HepG2 (cell line): ENCODE results near the gene PHF13. TPM values are rescaled to one million over a fixed set of nuclear protein-coding genes. Genes with fewer than 3 reads are reported as not detected.

Experiments
- GATA4 ChIP-seq: sonication (generic); IDR thresholded peaks from 2 replicates; pipeline ENCODE4 v1.6.1; 2016; ENCODE audit warnings: antibody characterized with exemption, low read depth, borderline replicate concordance
- HES4 ChIP-seq: sonication (generic); formaldehyde crosslinking; IDR thresholded peaks from 2 replicates; pipeline ENCODE4 v1.9.0; 2021; ENCODE audit warnings: mild to moderate bottlenecking, missing genetic modification reagents, borderline replicate concordance
- MIER3 ChIP-seq: IDR thresholded peaks from 2 replicates; pipeline ENCODE4 v1.6.1; 2016; ENCODE audit warnings: missing compliant biosample characterization, borderline replicate concordance
- RBM39 ChIP-seq: fragments of 200-400 bp; formaldehyde crosslinking; IDR thresholded peaks from one replicate; pipeline ENCODE4 v1.6.1; 2018; ENCODE audit warnings: antibody characterized with exemption, mild to moderate bottlenecking, low read depth, low read length; ENCODE audit not compliant: poor library complexity, severe bottlenecking
- SOX13 ChIP-seq, 3 experiments: fragments of 450-650 bp in 1 of 3; sonication (generic) in 1 of 3; formaldehyde crosslinking in 1 of 3; IDR thresholded peaks in 2 of 3; conservative IDR thresholded peaks in 1 of 3; 2 replicates each; pipeline versions ENCODE4 v1.5.0 to v1.6.1; 2016 to 2020; ENCODE audit warnings: antibody characterized with exemption in 1 of 3, mild to moderate bottlenecking in 1 of 3, missing compliant biosample characterization in 1 of 3, missing genetic modification reagents in 1 of 3, moderate library complexity in 1 of 3
- SOX6 ChIP-seq, 2 experiments: fragments of 450-650 bp in 1 of 2; sonication (generic) in 1 of 2; formaldehyde crosslinking in 1 of 2; IDR thresholded peaks; 2 replicates each; pipeline versions ENCODE4 v1.4.0 to v1.6.1; 2017 to 2020; ENCODE audit warnings: antibody characterized with exemption in 1 of 2, mild to moderate bottlenecking in 1 of 2, missing genetic modification reagents in 1 of 2
- SRY ChIP-seq: sonication (generic); formaldehyde crosslinking; IDR thresholded peaks from 2 replicates; pipeline ENCODE4 v1.8.0; 2022; ENCODE audit warnings: mild to moderate bottlenecking, missing genetic modification reagents
- TEAD2 ChIP-seq: sonication (generic); formaldehyde crosslinking; IDR thresholded peaks from 2 replicates; pipeline ENCODE4 v1.9.0; 2021; ENCODE audit warnings: missing genetic modification reagents
- TMF1 ChIP-seq: sonication (generic); formaldehyde crosslinking; IDR thresholded peaks from 2 replicates; pipeline ENCODE4 v1.8.1; 2022; ENCODE audit warnings: low read depth, missing genetic modification reagents
- U2AF1 ChIP-seq: fragments of 200-400 bp; formaldehyde crosslinking; optimal IDR thresholded peaks from 2 replicates; pipeline ENCODE3; 2017; ENCODE audit warnings: mild to moderate bottlenecking, low read depth, low read length
- ZKSCAN5 ChIP-seq: sonication (generic); formaldehyde crosslinking; IDR thresholded peaks from 2 replicates; pipeline ENCODE4 v1.5.1; 2020; ENCODE audit warnings: mild to moderate bottlenecking, missing genetic modification reagents
- ZNF326 ChIP-seq: sonication (generic); formaldehyde crosslinking; IDR thresholded peaks from 2 replicates; pipeline ENCODE4 v1.4.0; 2020; ENCODE audit warnings: missing genetic modification reagents, borderline replicate concordance
- ZNF496 ChIP-seq: sonication (generic); formaldehyde crosslinking; IDR thresholded peaks from 2 replicates; pipeline ENCODE4 v1.8.1; 2023; ENCODE audit warnings: mild to moderate bottlenecking, moderate library complexity, missing genetic modification reagents; ENCODE audit not compliant: insufficient replicate concordance
- ZNF547 ChIP-seq: sonication (generic); formaldehyde crosslinking; IDR thresholded peaks from 2 replicates; pipeline ENCODE4 v1.5.1; 2020; ENCODE audit warnings: mild to moderate bottlenecking, missing genetic modification reagents
- ZNF678 ChIP-seq: sonication (generic); formaldehyde crosslinking; IDR thresholded peaks from 2 replicates; pipeline ENCODE4 v1.4.0; 2020; ENCODE audit warnings: mild to moderate bottlenecking, missing genetic modification reagents
- ZNF777 ChIP-seq: sonication (generic); formaldehyde crosslinking; IDR thresholded peaks from 2 replicates; pipeline ENCODE4 v1.4.0; 2020; ENCODE audit warnings: missing genetic modification reagents
- polyA plus RNA-seq, 8 experiments: library from polyadenylated mRNA; depleted of rRNA in 3 of 8; stranded (reverse) in 7 of 8; unstranded in 1 of 8; fragments of >200 nt; fragmentation: Illumina TruSeq in 4 of 8; extraction: Trizol in 4 of 8; gene quantifications; 2 replicates each; pipeline versions ENCODE4 v1.2.1 to v1.2.3, GENCODE V29; 2011 to 2016; ENCODE audit warnings: low read depth in 4 of 8, missing spikeins in 1 of 8, mixed read lengths in 1 of 8; ENCODE audit not compliant: insufficient read depth in 1 of 8
- total RNA-seq, 5 experiments: library from RNA; depleted of rRNA; stranded (reverse); fragments of >200 nt; fragmentation: Illumina TruSeq; extraction: Trizol; gene quantifications; 2 replicates each; pipeline ENCODE4 v1.2.3, GENCODE V29; 2016; ENCODE audit warnings: low read depth in 1 of 5
- TF ChIP-seq, protein P1 (sequence below): sonication (generic); formaldehyde crosslinking; IDR thresholded peaks from 2 replicates; pipeline ENCODE4 v1.8.1; 2023; ENCODE audit warnings: mild to moderate bottlenecking, inconsistent platforms, moderate library complexity, missing genetic modification reagents, borderline replicate concordance
- TF ChIP-seq, protein P2 (sequence below), 2 experiments: sonication (generic) in 1 of 2; formaldehyde crosslinking in 1 of 2; IDR thresholded peaks; 2 replicates each; pipeline versions ENCODE4 v1.6.1 to v1.9.0; 2014 to 2022; ENCODE audit warnings: antibody characterized with exemption in 1 of 2, borderline replicate concordance in 1 of 2, inconsistent platforms in 1 of 2, low read depth in 1 of 2, missing genetic modification reagents in 1 of 2
- TF ChIP-seq, protein P3 (sequence below): sonication (generic); formaldehyde crosslinking; IDR thresholded peaks from 2 replicates; pipeline ENCODE4 v1.4.0; 2020; ENCODE audit warnings: missing genetic modification reagents

The PHF13 gene
- total and polyA plus RNA-seq, 2 of the 13 experiments (the other 11 are each of a cell fraction or from before 2014, with no cell fraction given): 4.7 to 7.4 TPM

DNA sequence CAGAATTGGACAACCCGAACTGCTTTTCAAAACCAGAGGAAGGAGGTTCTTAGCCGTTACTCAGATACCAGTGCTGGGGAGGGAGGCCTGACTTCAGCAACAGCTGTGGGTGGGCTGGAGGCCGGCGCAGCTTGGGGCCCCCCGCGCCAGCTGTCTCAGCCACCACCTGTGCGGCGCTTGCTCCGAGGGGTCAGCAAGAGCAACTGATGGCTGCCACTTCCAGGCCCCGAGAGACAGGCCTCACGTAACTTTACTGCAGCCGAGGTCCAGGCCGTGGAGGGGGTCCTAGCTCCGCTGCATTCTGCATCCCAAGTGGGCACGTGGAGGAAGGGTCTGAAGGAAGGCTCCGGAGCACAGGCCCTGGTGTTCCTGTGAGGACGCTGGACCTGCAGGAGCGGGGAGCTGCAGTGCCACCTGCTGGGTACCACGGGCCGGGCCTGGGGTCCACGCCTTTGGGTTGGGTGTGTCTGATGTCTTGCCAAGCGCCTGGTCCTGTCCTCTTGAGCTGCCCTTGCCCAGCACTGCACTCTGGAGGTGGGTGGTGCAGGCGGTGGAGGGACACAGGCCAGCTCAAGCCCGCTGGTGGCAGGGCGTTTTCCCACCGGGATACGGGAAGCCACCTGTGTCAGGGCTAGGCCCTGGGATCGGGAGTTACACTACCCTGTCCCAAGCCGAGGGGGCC, 21.0 kb downstream of the PHF13 start (continued):
- TF ChIP-seq, protein P1, sequence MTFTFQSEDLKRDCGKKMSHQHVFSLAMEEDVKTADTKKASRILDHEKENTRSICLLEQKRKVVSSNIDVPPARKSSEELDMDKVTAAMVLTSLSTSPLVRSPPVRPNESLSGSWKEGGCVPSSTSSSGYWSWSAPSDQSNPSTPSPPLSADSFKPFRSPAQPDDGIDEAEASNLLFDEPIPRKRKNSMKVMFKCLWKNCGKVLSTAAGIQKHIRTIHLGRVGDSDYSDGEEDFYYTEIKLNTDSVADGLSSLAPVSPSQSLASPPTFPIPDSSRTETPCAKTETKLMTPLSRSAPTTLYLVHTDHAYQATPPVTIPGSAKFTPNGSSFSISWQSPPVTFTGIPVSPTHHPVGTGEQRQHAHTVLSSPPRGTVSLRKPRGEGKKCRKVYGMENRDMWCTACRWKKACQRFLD (CRISPR knock-in tag): no peak
- TF ChIP-seq SOX6 (IDR thresholded peaks at IDR 0.05) (no peak), SOX6 (CRISPR knock-in tag; IDR thresholded peaks at IDR 0.05) (0 out of 2 replicates have a peak, but pooled peaks have one; percentile 18), TMF1 (CRISPR knock-in tag) (0 out of 2 replicates have a peak, but pooled peaks have one; percentile 46), SOX13 (IDR thresholded peaks at IDR 0.05) (no peak), SOX13 (CRISPR knock-in tag; conservative IDR thresholded peaks at IDR 0.05 in 1 of 2, IDR thresholded peaks at IDR 0.05 in 1 of 2) (no peak), ZNF678 (CRISPR knock-in tag) (no peak), U2AF1 (peak; percentile 63), TEAD2 (CRISPR knock-in tag) (no peak), GATA4 (no peak), ZNF547 (CRISPR knock-in tag) (no peak), MIER3 (CRISPR knock-in tag) (no peak), HES4 (no peak), ZNF777 (CRISPR knock-in tag) (no peak), ZNF496 (CRISPR knock-in tag) (no peak), ZKSCAN5 (CRISPR knock-in tag) (no peak), SRY (CRISPR knock-in tag) (no peak), ZNF326 (CRISPR knock-in tag) (no peak), RBM39 (peak; percentile 41)
- TF ChIP-seq, protein P2, sequence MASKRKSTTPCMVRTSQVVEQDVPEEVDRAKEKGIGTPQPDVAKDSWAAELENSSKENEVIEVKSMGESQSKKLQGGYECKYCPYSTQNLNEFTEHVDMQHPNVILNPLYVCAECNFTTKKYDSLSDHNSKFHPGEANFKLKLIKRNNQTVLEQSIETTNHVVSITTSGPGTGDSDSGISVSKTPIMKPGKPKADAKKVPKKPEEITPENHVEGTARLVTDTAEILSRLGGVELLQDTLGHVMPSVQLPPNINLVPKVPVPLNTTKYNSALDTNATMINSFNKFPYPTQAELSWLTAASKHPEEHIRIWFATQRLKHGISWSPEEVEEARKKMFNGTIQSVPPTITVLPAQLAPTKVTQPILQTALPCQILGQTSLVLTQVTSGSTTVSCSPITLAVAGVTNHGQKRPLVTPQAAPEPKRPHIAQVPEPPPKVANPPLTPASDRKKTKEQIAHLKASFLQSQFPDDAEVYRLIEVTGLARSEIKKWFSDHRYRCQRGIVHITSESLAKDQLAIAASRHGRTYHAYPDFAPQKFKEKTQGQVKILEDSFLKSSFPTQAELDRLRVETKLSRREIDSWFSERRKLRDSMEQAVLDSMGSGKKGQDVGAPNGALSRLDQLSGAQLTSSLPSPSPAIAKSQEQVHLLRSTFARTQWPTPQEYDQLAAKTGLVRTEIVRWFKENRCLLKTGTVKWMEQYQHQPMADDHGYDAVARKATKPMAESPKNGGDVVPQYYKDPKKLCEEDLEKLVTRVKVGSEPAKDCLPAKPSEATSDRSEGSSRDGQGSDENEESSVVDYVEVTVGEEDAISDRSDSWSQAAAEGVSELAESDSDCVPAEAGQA (IDR thresholded peaks at IDR 0.05; ENCODE audit: low read depth): no peak
- TF ChIP-seq, protein P2 (CRISPR knock-in tag; IDR thresholded peaks at IDR 0.05; ENCODE audit: borderline replicate concordance): no peak
- TF ChIP-seq, protein P3, sequence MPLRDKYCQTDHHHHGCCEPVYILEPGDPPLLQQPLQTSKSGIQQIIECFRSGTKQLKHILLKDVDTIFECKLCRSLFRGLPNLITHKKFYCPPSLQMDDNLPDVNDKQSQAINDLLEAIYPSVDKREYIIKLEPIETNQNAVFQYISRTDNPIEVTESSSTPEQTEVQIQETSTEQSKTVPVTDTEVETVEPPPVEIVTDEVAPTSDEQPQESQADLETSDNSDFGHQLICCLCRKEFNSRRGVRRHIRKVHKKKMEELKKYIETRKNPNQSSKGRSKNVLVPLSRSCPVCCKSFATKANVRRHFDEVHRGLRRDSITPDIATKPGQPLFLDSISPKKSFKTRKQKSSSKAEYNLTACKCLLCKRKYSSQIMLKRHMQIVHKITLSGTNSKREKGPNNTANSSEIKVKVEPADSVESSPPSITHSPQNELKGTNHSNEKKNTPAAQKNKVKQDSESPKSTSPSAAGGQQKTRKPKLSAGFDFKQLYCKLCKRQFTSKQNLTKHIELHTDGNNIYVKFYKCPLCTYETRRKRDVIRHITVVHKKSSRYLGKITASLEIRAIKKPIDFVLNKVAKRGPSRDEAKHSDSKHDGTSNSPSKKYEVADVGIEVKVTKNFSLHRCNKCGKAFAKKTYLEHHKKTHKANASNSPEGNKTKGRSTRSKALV: no peak
